GM13976 (cell line): ENCODE data around the gene TNMD.
A peak's percentile ranks its signal among the peaks of the same experiment; 100 is the strongest.
"Not testable (repeated sequence)": the region's sequence is repeated elsewhere in the genome, so short reads cannot be mapped to it uniquely, and the experiment has no call there.

ENCODE experiments used
- DNase-seq: peaks from one replicate; pipeline ENCODE4 v3.0.0; 2012; ENCODE audit warnings: low spot score
- CTCF ChIP-seq: IDR thresholded peaks from 2 replicates; pipeline ENCODE4 v1.5.1; 2012; ENCODE audit warnings: borderline replicate concordance, mild to moderate bottlenecking; ENCODE audit not compliant: insufficient read depth; ENCODE audit errors: extremely low read depth, missing control alignments, control extremely low read depth
- in situ Hi-C: fragments of 300-500 bp; cut with MboI; formaldehyde crosslinking; loops from one replicate; pipeline ENCODE4 v1.12.0; 2022; ENCODE audit warnings: low sequenced_read_pairs, mixed read lengths, inconsistent platforms; ENCODE audit not compliant: unreplicated experiment

TNMD gene

GRCh38 chrX:100584611-100585010 is at the start of gene TNMD:
Gene TNMD, plus strand, starts transcription at chrX:100584936. Its CDS starts 83 bp downstream, at chrX:100585019.
- no peak for TF ChIP-seq CTCF
- in situ Hi-C loops, result no loop called here
- no peak for DNase-seq

- TF ChIP-seq CTCF, result peak; percentile 9
- in situ Hi-C loops, DNase-seq: not testable (repeated sequence)
Measured at GRCh38 chrX:100565534-100565933, 19.2 kb upstream of the TNMD start.

- in situ Hi-C loops, result no loop called here
- TF ChIP-seq CTCF, result no peak
- DNase-seq, result no peak
Measured at GRCh38 chrX:100586747-100587146, 2.0 kb downstream of the TNMD start.

GRCh38 chrX:100587861-100588260 is 3.1 kb downstream of the TNMD start:
- no peak for DNase-seq
- TF ChIP-seq CTCF, result no peak
- in situ Hi-C loops, result no loop called here

- TF ChIP-seq CTCF, result no peak
- DNase-seq, result no peak
- in situ Hi-C loops, result no loop called here
Measured at GRCh38 chrX:100591256-100592051, 6.7 kb downstream of the TNMD start.

- DNase-seq, result no peak
- TF ChIP-seq CTCF, result no peak
- in situ Hi-C loops, result no loop called here
Measured at GRCh38 chrX:100593126-100593525, 8.4 kb downstream of the TNMD start.
